HL-60 (cell line): ENCODE results near the gene SATB2.

Experiments
- CTCF ChIP-seq: IDR thresholded peaks from one replicate; pipeline ENCODE4 v1.5.1; 2011; ENCODE audit warnings: low read length, control low read depth, inconsistent platforms; ENCODE audit not compliant: insufficient read depth
- GABPA ChIP-seq: IDR thresholded peaks from 2 replicates; pipeline ENCODE4 v1.6.1; 2012; ENCODE audit warnings: low read depth
- POLR2AphosphoS5 ChIP-seq: IDR thresholded peaks from 2 replicates; pipeline ENCODE4 v1.6.1; 2012; ENCODE audit warnings: low read depth

GRCh38 chr2:199409759-199410529, 47.8 kb downstream of the SATB2 start:
- TF ChIP-seq CTCF: no peak
- TF ChIP-seq POLR2AphosphoS5: no peak
- TF ChIP-seq GABPA: no peak
